ENCODE data around the gene ADRA2B. TPM values are rescaled to one million over a fixed set of nuclear protein-coding genes. Genes with fewer than 3 reads are reported as not detected.

Gene ADRA2B
- total and polyA plus RNA-seq, 9 donors: 0.48 to 1.8 (median 1.0) TPM

GRCh38 chr2:96138179-96139145, 22.1 kb upstream of the ADRA2B start, which contains the start of gene ASTL:
TSS of gene ASTL (minus strand) at chr2:96138502. CDS start at chr2:96138436, 66 bp downstream.
- TF ChIP-seq EP300 (IDR thresholded peaks at IDR 0.05) (no peak), CTCF (IDR thresholded peaks at IDR 0.05) (peak in 1 of 3 donors; percentile 12)
- H3K36me3 ChIP-seq: no peaks in the 10 kb centered on the region
- H3K4me3 ChIP-seq: no peak within 1 kb of the TSS
- 13 to 19% (median 19%) methylated on average over 17 of the region's 17 CpGs for WGBS, 3 donors
- DNase-seq: peak in 1 of 5 donors; percentile 41
- no peaks in the 10 kb centered on the region for H3K4me1 ChIP-seq (ENCODE audit: insufficient read depth)
- H3K27me3 ChIP-seq: no peaks in the 10 kb centered on the region
- H3K27ac ChIP-seq: no peak within 1 kb of the TSS
- intact Hi-C loops (cut with DNase I): loop anchor here in 3 of 4 donors (5.0 to 10.0 kb wide), 2 partner anchors 366 to 369 kb away; partner anchors contain the start of gene NEURL3 (in 3 of the 3)
- H3K9me3 ChIP-seq: no peaks in the 10 kb centered on the region

GRCh38 chr2:96137321-96138178, 21.2 kb upstream of the ADRA2B start:
- Histone ChIP-seq H3K27ac (no peak overlapping the region), H3K36me3 (no peaks in the 10 kb centered on the region), H3K4me3 (no peak overlapping the region), H3K9me3 (no peaks in the 10 kb centered on the region), H3K27me3 (no peaks in the 10 kb centered on the region), H3K4me1 (ENCODE audit: insufficient read depth) (no peaks in the 10 kb centered on the region)
- no peak for TF ChIP-seq EP300 (IDR thresholded peaks at IDR 0.05)
- TF ChIP-seq CTCF (IDR thresholded peaks at IDR 0.05): no peak
- TF ChIP-seq POLR2A (IDR thresholded peaks at IDR 0.05): no peak
- intact Hi-C loops (cut with DNase I): loop anchor here in 3 of 4 donors (5.0 to 10.0 kb wide), 2 partner anchors 367 to 370 kb away; partner anchors contain the start of gene NEURL3 (in 3 of the 3)
- 81 to 84% (median 83%) methylated on average over 15 of the region's 15 CpGs for WGBS, 3 donors
- no peak for DNase-seq

- TF ChIP-seq EP300 (IDR thresholded peaks at IDR 0.05): no peak
- TF ChIP-seq CTCF (IDR thresholded peaks at IDR 0.05): no peak
- TF ChIP-seq POLR2A (IDR thresholded peaks at IDR 0.05): no peak
- intact Hi-C loops (cut with DNase I): loop anchor here in 3 of 4 donors (5.0 to 10.0 kb wide), 2 partner anchors 369 to 371 kb away; partner anchors contain the start of gene NEURL3 (in 3 of the 3)
- 75 to 78% (median 76%) methylated on average over 8 of the region's 8 CpGs for WGBS, 3 donors
Measured at GRCh38 chr2:96136129-96136720, 19.9 kb upstream of the ADRA2B start.

More at GRCh38 chr2:96136129-96136720, 19.9 kb upstream of the ADRA2B start:
- H3K36me3 ChIP-seq: no peaks in the 10 kb centered on the region
- no peak overlapping the region for H3K27ac ChIP-seq
- H3K4me3 ChIP-seq: no peak overlapping the region
- no peaks in the 10 kb centered on the region for H3K9me3 ChIP-seq
- no peak for DNase-seq
- H3K27me3 ChIP-seq: no peaks in the 10 kb centered on the region
- H3K4me1 ChIP-seq (ENCODE audit: insufficient read depth): no peaks in the 10 kb centered on the region
